CD14-positive monocyte (primary cell): ENCODE data around the gene RBFOX2. TPM values are rescaled to one million over a fixed set of nuclear protein-coding genes. Genes with fewer than 3 reads are reported as not detected.

Experiments
- DNase-seq, 3 donors: peaks; one replicate each; pipeline ENCODE4 v3.0.0-alpha.2; 2011 to 2022
- H2AFZ ChIP-seq: 2 replicates; pipeline ENCODE4 v1.6.0; 2012; ENCODE audit warnings: mild to moderate bottlenecking, low read depth, low read length, inconsistent platforms; ENCODE audit not compliant: insufficient read depth, poor library complexity, severe bottlenecking
- H3K27ac ChIP-seq, 2 donors: 1 replicate in 1 of 2; 2 replicates in 1 of 2; pipeline ENCODE4 v1.5.1; 2012 to 2013; ENCODE audit warnings: low read length in 2 of 2, control low read depth in 1 of 2, inconsistent platforms in 1 of 2, low read depth in 1 of 2, mild to moderate bottlenecking in 1 of 2
- H3K27me3 ChIP-seq, 2 donors: one replicate each; pipeline versions ENCODE4 v1.6.0 to v1.6.1; 2011 to 2013; ENCODE audit warnings: low read length in 2 of 2; ENCODE audit not compliant: control insufficient read depth in 2 of 2, insufficient read depth in 2 of 2
- H3K36me3 ChIP-seq, 2 donors: replicated peaks in 1 of 2; 1 replicate in 1 of 2; 2 replicates in 1 of 2; pipeline versions ENCODE4 v1.5.1 to v1.6.1; 2012 to 2013; ENCODE audit warnings: low read length in 2 of 2, control low read depth in 1 of 2, inconsistent platforms in 1 of 2, mild to moderate bottlenecking in 1 of 2; ENCODE audit not compliant: insufficient read depth in 2 of 2, control insufficient read depth in 1 of 2
- H3K4me1 ChIP-seq, 2 donors: 1 replicate in 1 of 2; 2 replicates in 1 of 2; pipeline versions ENCODE4 v1.5.1 to v1.6.1; 2012 to 2013; ENCODE audit warnings: low read length in 2 of 2, control low read depth in 1 of 2, inconsistent platforms in 1 of 2, mild to moderate bottlenecking in 1 of 2, moderate library complexity in 1 of 2; ENCODE audit not compliant: insufficient read depth in 2 of 2, control insufficient read depth in 1 of 2
- H3K4me2 ChIP-seq: replicated peaks from 2 replicates; pipeline ENCODE3; 2012; ENCODE audit warnings: low read length, moderate library complexity, mild to moderate bottlenecking; ENCODE audit not compliant: poor library complexity, severe bottlenecking; ENCODE audit errors: extremely low read depth
- H3K4me3 ChIP-seq, 3 experiments: fragments of 200-600 bp in 1 of 3; sonication (generic) in 1 of 3; replicated peaks in 1 of 3; 1 replicate in 2 of 3; 2 replicates in 1 of 3; pipeline ENCODE4 v1.5.1; 2011 to 2013; ENCODE audit warnings: low read length in 3 of 3, mild to moderate bottlenecking in 3 of 3, control low read depth in 2 of 3, low read depth in 2 of 3, inconsistent platforms in 1 of 3, moderate library complexity in 1 of 3
- H3K79me2 ChIP-seq: 2 replicates; pipeline ENCODE4 v1.6.0; 2012; ENCODE audit warnings: mild to moderate bottlenecking, control low read depth, inconsistent platforms, low read length, moderate library complexity; ENCODE audit not compliant: insufficient read depth
- H3K9ac ChIP-seq: 2 replicates; pipeline ENCODE4 v1.6.0; 2017; ENCODE audit warnings: low read length, mild to moderate bottlenecking; ENCODE audit not compliant: insufficient read depth, poor library complexity, severe bottlenecking
- H3K9me3 ChIP-seq, 2 donors: replicated peaks in 1 of 2; 1 replicate in 1 of 2; 2 replicates in 1 of 2; pipeline versions ENCODE4 v1.5.1 to v1.6.1; 2012 to 2013; ENCODE audit warnings: low read length in 2 of 2, control low read depth in 1 of 2; ENCODE audit not compliant: control insufficient read depth in 1 of 2, insufficient read depth in 1 of 2
- H4K20me1 ChIP-seq: 2 replicates; pipeline ENCODE4 v1.6.0; 2012; ENCODE audit warnings: mild to moderate bottlenecking, low read length, control low read depth, moderate library complexity; ENCODE audit not compliant: insufficient read depth
- H3K27ac Mint-ChIP-seq, 7 donors: one replicate each; pipeline ENCODE4 v1.8.0; 2020; ENCODE audit warnings: mild to moderate bottlenecking in 7 of 7, mixed read lengths in 7 of 7, moderate library complexity in 6 of 7, inconsistent platforms in 2 of 7
- H3K27me3 Mint-ChIP-seq, 3 donors: one replicate each; pipeline ENCODE4 v1.8.0; 2021 to 2022; ENCODE audit warnings: low read depth in 3 of 3, mild to moderate bottlenecking in 3 of 3, mixed read lengths in 3 of 3, moderate library complexity in 3 of 3, inconsistent platforms in 1 of 3
- H3K36me3 Mint-ChIP-seq, 2 donors: one replicate each; pipeline ENCODE4 v1.8.0; 2020; ENCODE audit warnings: mixed read lengths in 2 of 2, inconsistent platforms in 1 of 2, mild to moderate bottlenecking in 1 of 2
- H3K4me1 Mint-ChIP-seq: one replicate; pipeline ENCODE4 v1.8.0; 2020; ENCODE audit warnings: mild to moderate bottlenecking, mixed read lengths
- H3K4me3 Mint-ChIP-seq, 2 donors: one replicate each; pipeline ENCODE4 v1.8.0; 2020; ENCODE audit warnings: mild to moderate bottlenecking in 2 of 2, mixed read lengths in 2 of 2, moderate library complexity in 1 of 2
- H3K9me3 Mint-ChIP-seq, 7 donors: one replicate each; pipeline ENCODE4 v1.8.0; 2020 to 2022; ENCODE audit warnings: mixed read lengths in 7 of 7, mild to moderate bottlenecking in 6 of 7, moderate library complexity in 6 of 7, inconsistent platforms in 2 of 7
- CTCF ChIP-seq: fragments of 200-600 bp; IDR thresholded peaks from one replicate; pipeline ENCODE4 v1.8.0; 2022; ENCODE audit warnings: antibody characterized with exemption, mild to moderate bottlenecking
- WGBS: methylation state at CpG from one replicate; pipeline ENCODE4 v1.1.5; 2013; ENCODE audit warnings: missing lambda C conversion rate; ENCODE audit not compliant: insufficient coverage; 5-methylcytosine and 5-hydroxymethylcytosine counted together
- intact Hi-C, 2 donors: fragments of 100-400 bp; cut with micrococcal nuclease; formaldehyde crosslinking; loops; one replicate each; pipeline versions ENCODE4 v1.15.0 to v1.15.1; 2023
- polyA plus RNA-seq, 3 donors: library from polyadenylated mRNA; depleted of rRNA in 1 of 3; unstranded in 2 of 3; stranded (reverse) in 1 of 3; fragments of 300-500 nt in 2 of 3; fragments of >200 nt in 1 of 3; fragmentation: Illumina TruSeq in 2 of 3; gene quantifications; 1 replicate in 2 of 3; 2 replicates in 1 of 3; pipeline ENCODE4 v1.2.3, GENCODE V29; 2012 to 2021

The RBFOX2 gene
- polyA plus RNA-seq, 3 donors = not detected

GRCh38 chr22:35915477-35916013 is 113.1 kb downstream of the RBFOX2 start:
- no peak for DNase-seq
- H3K36me3 ChIP-seq = no peaks in the 10 kb centered on the region
- Mint-ChIP-seq H3K27ac (peak overlapping the region in 1 of 7 donors; percentile 6), H3K36me3 (no peaks in the 10 kb centered on the region), H3K4me1 (peaks cover 36% of the 10 kb centered on the region), H3K4me3 (peak overlapping the region; percentile 74 to 89), H3K27me3 (peaks cover 0 to 2% (median 1%) of the 10 kb centered on the region in 3 donors), H3K9me3 (no peaks in the 10 kb centered on the region)
- no peaks in the 10 kb centered on the region for H4K20me1 ChIP-seq
- no peaks in the 10 kb centered on the region for H3K9me3 ChIP-seq
- intact Hi-C loops = loop anchor here in 1 of 2 donors (10.0 kb wide), 1 partner anchor 281 kb away; no protein-coding TSS in a partner anchor
- peak overlapping the region in 1 of 3 experiments; percentile 73 for H3K4me3 ChIP-seq
- 8% methylated on average over 2 of the region's 5 CpGs for WGBS
- H3K4me1 ChIP-seq = peaks cover 23 to 31% of the 10 kb centered on the region in 2 donors
- H3K79me2 ChIP-seq = no peaks in the 10 kb centered on the region
- peak overlapping the region in 1 of 2 donors; percentile 51 for H3K27ac ChIP-seq
- peak overlapping the region; percentile 72 for H3K4me2 ChIP-seq
- no peaks in the 10 kb centered on the region for H3K27me3 ChIP-seq
- peak overlapping the region; percentile 81 for H2AFZ ChIP-seq
- H3K9ac ChIP-seq = no peak overlapping the region
- no peak for TF ChIP-seq CTCF

GRCh38 chr22:35914665-35915476 is 113.8 kb downstream of the RBFOX2 start:
- intact Hi-C loops = loop anchor here in 1 of 2 donors (10.0 kb wide), 1 partner anchor 280 kb away; no protein-coding TSS in a partner anchor
- peak overlapping the region; percentile 81 for H2AFZ ChIP-seq
- Mint-ChIP-seq H3K36me3 (no peaks in the 10 kb centered on the region), H3K27ac (peak overlapping the region in 6 of 7 donors; percentile 37 to 90 (median 71)), H3K9me3 (no peaks in the 10 kb centered on the region), H3K4me3 (peak overlapping the region; percentile 74 to 89), H3K27me3 (peaks cover 0 to 2% (median 1%) of the 10 kb centered on the region in 3 donors), H3K4me1 (peaks cover 39% of the 10 kb centered on the region)
- TF ChIP-seq CTCF = no peak
- H3K9ac ChIP-seq = peak overlapping the region; percentile 5
- H3K27ac ChIP-seq = peak overlapping the region in 1 of 2 donors; percentile 51
- H3K4me1 ChIP-seq = peaks cover 23 to 31% of the 10 kb centered on the region in 2 donors
- H3K4me3 ChIP-seq = peak overlapping the region; percentile 45 to 85 (median 73)
- 0% methylated on average over 2 of the region's 9 CpGs for WGBS
- no peaks in the 10 kb centered on the region for H3K79me2 ChIP-seq
- DNase-seq = peak; percentile 53 to 58 (median 54)
- H4K20me1 ChIP-seq = no peaks in the 10 kb centered on the region
- no peaks in the 10 kb centered on the region for H3K27me3 ChIP-seq
- no peaks in the 10 kb centered on the region for H3K36me3 ChIP-seq
- no peaks in the 10 kb centered on the region for H3K9me3 ChIP-seq
- peak overlapping the region; percentile 72 for H3K4me2 ChIP-seq
